Glutamatergic neuron (in vitro differentiated cells): ENCODE data around the gene EME1. TPM values are rescaled to one million over a fixed set of nuclear protein-coding genes. Genes with fewer than 3 reads are reported as not detected.
"Not testable (repeated sequence)": the region's sequence is repeated elsewhere in the genome, so short reads cannot be mapped to it uniquely, and the experiment has no call there.

Source experiments
- DNase-seq: peaks from one replicate; pipeline ENCODE4 v3.0.0; 2022
- H3K27ac Mint-ChIP-seq: one replicate; pipeline ENCODE4 v1.8.0; 2020; ENCODE audit warnings: mild to moderate bottlenecking, mixed read lengths, inconsistent platforms; ENCODE audit not compliant: unreplicated experiment
- H3K27me3 Mint-ChIP-seq: one replicate; pipeline ENCODE4 v1.8.0; 2020; ENCODE audit warnings: mild to moderate bottlenecking, moderate library complexity, mixed read lengths, inconsistent platforms; ENCODE audit not compliant: unreplicated experiment
- H3K36me3 Mint-ChIP-seq: one replicate; pipeline ENCODE4 v1.8.0; 2020; ENCODE audit warnings: mild to moderate bottlenecking, mixed read lengths, inconsistent platforms; ENCODE audit not compliant: unreplicated experiment
- H3K4me1 Mint-ChIP-seq: one replicate; pipeline ENCODE4 v1.8.0; 2020; ENCODE audit warnings: mild to moderate bottlenecking, low read depth, mixed read lengths, inconsistent platforms; ENCODE audit not compliant: unreplicated experiment
- H3K4me3 Mint-ChIP-seq: one replicate; pipeline ENCODE4 v1.8.0; 2020; ENCODE audit warnings: mild to moderate bottlenecking, mixed read lengths, inconsistent platforms; ENCODE audit not compliant: unreplicated experiment
- H3K9me3 Mint-ChIP-seq: one replicate; pipeline ENCODE4 v1.8.0; 2020; ENCODE audit warnings: mild to moderate bottlenecking, moderate library complexity, mixed read lengths, inconsistent platforms; ENCODE audit not compliant: unreplicated experiment
- total RNA-seq: library from RNA; stranded (reverse); fragmentation: NEBNext Ultra II Directional; extraction: Animal tissue kit (Norgen Biotek cat#: 25700); gene quantifications from one replicate; pipeline ENCODE4 v1.2.1, GENCODE V29; 2021; ENCODE audit not compliant: unreplicated experiment
- TF ChIP-seq, protein P1 (sequence below): fragments of 200-600 bp; sonication (generic); IDR thresholded peaks from one replicate; pipeline ENCODE4 v1.5.0; 2021; ENCODE audit not compliant: partially characterized antibody, unreplicated experiment

The EME1 gene
- total RNA-seq, 1 donor from 2014 or later = 4.7 TPM

DNA sequence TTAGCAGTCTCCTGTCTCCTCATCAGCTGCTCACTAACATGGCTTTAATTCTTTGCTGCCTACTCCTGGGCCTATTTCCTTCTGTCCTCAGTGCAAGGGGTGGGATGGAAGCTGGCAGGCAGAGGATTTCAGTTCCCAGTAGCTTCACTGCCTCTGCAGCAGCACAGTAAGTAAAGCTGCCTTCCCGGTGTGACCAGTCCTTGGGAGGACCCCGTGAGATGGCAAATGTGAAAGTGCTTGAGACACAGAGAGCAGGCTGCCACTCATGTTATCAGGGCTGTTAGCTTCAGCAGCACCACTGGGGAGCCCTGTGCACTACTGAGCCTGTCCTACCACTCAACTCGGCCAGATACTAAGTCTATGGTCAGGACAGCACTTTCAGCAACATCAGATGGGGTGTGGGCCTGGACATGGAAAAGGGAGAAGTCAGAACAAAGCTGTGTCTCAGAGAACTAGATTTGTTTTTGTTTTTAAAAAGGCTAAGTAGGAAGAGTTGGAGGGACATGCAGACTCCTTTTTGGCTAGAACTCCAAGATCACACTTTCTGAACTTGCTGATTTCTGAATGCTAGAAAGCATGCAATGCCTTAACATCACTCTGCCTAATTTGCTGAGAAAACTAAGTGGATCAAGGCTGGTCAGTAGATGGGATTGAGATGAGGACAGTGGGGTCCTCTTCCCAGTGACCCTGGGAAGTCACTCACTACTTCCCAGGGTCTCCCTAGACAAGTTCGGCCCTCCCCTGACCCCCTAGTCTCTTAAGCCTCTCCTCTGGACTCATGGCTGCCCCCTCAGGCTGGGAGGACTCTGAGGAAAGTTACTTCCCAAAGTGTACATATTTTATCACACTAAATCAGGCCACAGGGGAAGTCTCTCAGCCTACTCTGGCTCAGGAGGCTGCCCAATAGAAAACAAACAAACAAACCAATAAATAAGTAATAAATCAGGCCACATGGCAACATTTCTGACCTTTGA is 54.1 kb downstream of the EME1 start:
- H3K9me3 Mint-ChIP-seq = peaks cover 3% of the 10 kb centered on the region
- H3K27me3 Mint-ChIP-seq = peaks cover 6% of the 10 kb centered on the region
- peak; percentile 46 for DNase-seq
- TF ChIP-seq, protein P1, sequence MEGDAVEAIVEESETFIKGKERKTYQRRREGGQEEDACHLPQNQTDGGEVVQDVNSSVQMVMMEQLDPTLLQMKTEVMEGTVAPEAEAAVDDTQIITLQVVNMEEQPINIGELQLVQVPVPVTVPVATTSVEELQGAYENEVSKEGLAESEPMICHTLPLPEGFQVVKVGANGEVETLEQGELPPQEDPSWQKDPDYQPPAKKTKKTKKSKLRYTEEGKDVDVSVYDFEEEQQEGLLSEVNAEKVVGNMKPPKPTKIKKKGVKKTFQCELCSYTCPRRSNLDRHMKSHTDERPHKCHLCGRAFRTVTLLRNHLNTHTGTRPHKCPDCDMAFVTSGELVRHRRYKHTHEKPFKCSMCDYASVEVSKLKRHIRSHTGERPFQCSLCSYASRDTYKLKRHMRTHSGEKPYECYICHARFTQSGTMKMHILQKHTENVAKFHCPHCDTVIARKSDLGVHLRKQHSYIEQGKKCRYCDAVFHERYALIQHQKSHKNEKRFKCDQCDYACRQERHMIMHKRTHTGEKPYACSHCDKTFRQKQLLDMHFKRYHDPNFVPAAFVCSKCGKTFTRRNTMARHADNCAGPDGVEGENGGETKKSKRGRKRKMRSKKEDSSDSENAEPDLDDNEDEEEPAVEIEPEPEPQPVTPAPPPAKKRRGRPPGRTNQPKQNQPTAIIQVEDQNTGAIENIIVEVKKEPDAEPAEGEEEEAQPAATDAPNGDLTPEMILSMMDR = no peak
- peak overlapping the region; percentile 82 for H3K4me3 Mint-ChIP-seq
- no peaks in the 10 kb centered on the region for H3K36me3 Mint-ChIP-seq
- peak overlapping the region; percentile 36 for H3K27ac Mint-ChIP-seq
- peaks cover 12% of the 10 kb centered on the region for H3K4me1 Mint-ChIP-seq

DNA sequence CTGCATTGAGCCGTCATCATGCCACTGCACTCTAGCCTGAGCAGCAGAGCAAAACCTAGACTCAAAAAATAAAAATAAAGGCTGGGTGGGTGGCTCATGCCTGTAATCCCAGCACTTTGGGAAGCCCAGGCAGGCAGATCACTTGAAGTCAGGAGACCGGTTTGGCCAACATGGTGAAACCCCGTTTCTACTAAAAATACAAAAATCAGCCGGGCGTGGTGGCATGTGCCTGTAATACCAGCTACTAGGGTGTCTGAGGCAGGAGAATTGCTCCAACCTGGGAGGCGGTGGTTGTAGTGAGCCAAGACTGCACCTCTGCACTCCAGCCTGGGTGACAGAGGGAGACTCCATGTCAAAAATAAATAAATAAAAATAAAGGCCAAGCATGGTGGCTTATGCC is 55.1 kb downstream of the EME1 start:
- not testable (repeated sequence) for H3K36me3 Mint-ChIP-seq, H3K27ac Mint-ChIP-seq, H3K9me3 Mint-ChIP-seq, H3K27me3 Mint-ChIP-seq, DNase-seq
- H3K4me3 Mint-ChIP-seq = peak overlapping the region; percentile 82
- peaks cover 12% of the 10 kb centered on the region for H3K4me1 Mint-ChIP-seq

DNA sequence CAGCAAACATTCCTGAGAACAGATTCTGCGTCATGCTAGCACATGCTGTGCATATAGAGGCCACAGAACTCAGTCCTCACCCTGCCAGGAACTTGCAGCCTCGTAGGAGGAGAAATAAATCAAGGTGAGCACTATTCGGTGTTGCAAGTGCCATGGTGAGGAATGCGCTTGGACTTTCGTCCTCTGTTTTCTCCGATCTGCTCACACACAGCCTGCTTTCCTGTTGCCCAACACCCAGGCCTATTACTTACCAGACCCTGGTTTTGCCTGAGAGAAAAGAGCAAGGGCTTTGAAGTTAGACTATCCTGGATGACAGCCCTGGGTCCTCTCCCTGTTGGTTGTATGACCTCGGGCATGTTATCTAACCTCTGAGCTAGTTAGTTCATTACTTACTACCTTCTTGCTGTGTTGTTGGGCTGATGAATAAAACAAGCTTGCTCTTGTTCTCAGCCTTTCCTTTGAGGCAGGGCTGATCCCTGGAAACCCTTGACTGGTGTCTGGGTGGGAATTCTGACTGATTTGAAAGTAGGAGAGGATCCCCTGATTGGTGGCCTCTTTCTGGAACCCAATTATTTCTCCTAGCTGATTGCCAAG is 55.9 kb downstream of the EME1 start:
- H3K4me3 Mint-ChIP-seq = no peak overlapping the region
- peaks cover 8% of the 10 kb centered on the region for H3K27me3 Mint-ChIP-seq
- no peak overlapping the region for H3K27ac Mint-ChIP-seq
- H3K4me1 Mint-ChIP-seq = peaks cover 11% of the 10 kb centered on the region
- TF ChIP-seq, protein P1 = no peak
- no peaks in the 10 kb centered on the region for H3K36me3 Mint-ChIP-seq
- DNase-seq = no peak
- peaks cover 3% of the 10 kb centered on the region for H3K9me3 Mint-ChIP-seq

DNA sequence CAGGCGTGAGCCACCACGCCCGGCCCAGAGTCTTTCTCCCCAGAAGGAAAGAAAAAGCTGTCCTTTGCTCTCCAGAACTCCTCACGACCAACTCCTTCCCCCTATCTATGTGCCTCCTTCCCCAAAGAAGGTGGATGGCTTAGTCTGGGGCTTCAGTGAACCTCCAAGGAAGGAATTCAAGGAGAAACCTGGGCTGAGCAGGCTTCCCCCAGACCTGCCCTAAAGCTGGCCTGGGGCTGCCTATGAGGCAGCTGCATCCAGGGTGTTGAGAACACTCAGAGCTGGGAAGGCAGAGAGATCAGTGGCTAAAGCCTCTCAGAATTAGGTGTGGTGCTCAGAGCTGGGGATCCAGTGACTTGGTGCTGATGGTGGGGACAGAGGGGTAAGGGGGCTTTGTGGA is 56.8 kb downstream of the EME1 start:
- Mint-ChIP-seq H3K9me3 (peaks cover 3% of the 10 kb centered on the region), H3K36me3 (no peaks in the 10 kb centered on the region), H3K4me3 (no peak overlapping the region), H3K27ac (no peak overlapping the region), H3K4me1 (peaks cover 11% of the 10 kb centered on the region), H3K27me3 (peaks cover 8% of the 10 kb centered on the region)
- TF ChIP-seq, protein P1 = no peak
- no peak for DNase-seq

Other genes starting within 250 kb of the EME1 start
- 95.0 TPM for gene SAMD14, start 243.1 kb upstream of the EME1 start, total RNA-seq
- 74.0 TPM for gene PPP1R9B, start 222.6 kb upstream of the EME1 start, total RNA-seq
- gene SGCA, start 207.2 kb upstream of the EME1 start, total RNA-seq = 1.3 TPM
- 10.1 TPM for gene COL1A1, start 171.6 kb upstream of the EME1 start, total RNA-seq
- not detected for gene TMEM92, start 98.8 kb upstream of the EME1 start, total RNA-seq
- gene XYLT2, start 27.1 kb upstream of the EME1 start, total RNA-seq = 11.0 TPM
- 77.2 TPM for gene MRPL27, start within 50 bp of the EME1 start, total RNA-seq
- gene LRRC59, start 24.3 kb downstream of the EME1 start, total RNA-seq = 73.9 TPM
- 52.2 TPM for gene ACSF2, start 53.0 kb downstream of the EME1 start, total RNA-seq
- gene CHAD, start 95.7 kb downstream of the EME1 start, total RNA-seq = not detected
- 22.0 TPM for gene RSAD1, start 105.6 kb downstream of the EME1 start, total RNA-seq
- 2.5 TPM for gene MYCBPAP, start 135.2 kb downstream of the EME1 start, total RNA-seq
- 0.12 TPM for gene EPN3, start 159.5 kb downstream of the EME1 start, total RNA-seq
- 14.0 TPM for gene SPATA20, start 173.9 kb downstream of the EME1 start, total RNA-seq
- gene CACNA1G, start 187.5 kb downstream of the EME1 start, total RNA-seq = 2.2 TPM